HEK293T (cell line): Measurements from ENCODE around the gene RB1.
"Not testable (repeated sequence)": the region's sequence is repeated elsewhere in the genome, so short reads cannot be mapped to it uniquely, and the experiment has no call there.

Experiments
- CTCF ChIA-PET: fragments of 350-600 bp; formaldehyde crosslinking; extraction: SDS; loops from one replicate; lab custom pipeline; 2021; ENCODE audit warnings: antibody characterized with exemption, inconsistent platforms; lab: Yijun Ruan, JAX
- POLR2A ChIA-PET: fragments of 350-600 bp; formaldehyde crosslinking; extraction: SDS; loops from one replicate; lab custom pipeline; 2020; ENCODE audit warnings: antibody characterized with exemption, inconsistent platforms; lab: Yijun Ruan, JAX
- DNase-seq: peaks from one replicate; pipeline ENCODE4 v3.0.0; 2012; ENCODE audit warnings: mixed read lengths; ENCODE audit errors: extremely low spot score
- ARNT ChIP-seq: fragments of 450-650 bp; IDR thresholded peaks from 2 replicates; pipeline ENCODE4 v1.6.1; 2017; ENCODE audit warnings: mild to moderate bottlenecking
- BHLHE40 ChIP-seq: fragments of 450-650 bp; IDR thresholded peaks from 2 replicates; pipeline ENCODE4 v1.6.1; 2016; ENCODE audit warnings: mild to moderate bottlenecking, moderate library complexity, borderline replicate concordance
- CTBP1 ChIP-seq: fragments of 450-650 bp; IDR thresholded peaks from 2 replicates; pipeline ENCODE4 v1.6.1; 2016; ENCODE audit warnings: borderline replicate concordance
- ELF4 ChIP-seq: fragments of 450-650 bp; IDR thresholded peaks from 2 replicates; pipeline ENCODE4 v1.6.1; 2017; ENCODE audit warnings: antibody characterized with exemption
- FOXA1 ChIP-seq: fragments of 450-650 bp; IDR thresholded peaks from 2 replicates; pipeline ENCODE4 v1.6.1; 2016; ENCODE audit warnings: mild to moderate bottlenecking
- FOXK2 ChIP-seq: fragments of 450-650 bp; IDR thresholded peaks from 2 replicates; pipeline ENCODE4 v1.6.1; 2016; ENCODE audit warnings: mild to moderate bottlenecking
- FOXM1 ChIP-seq: fragments of 450-650 bp; IDR thresholded peaks from 2 replicates; pipeline ENCODE4 v1.6.1; 2017; ENCODE audit warnings: mild to moderate bottlenecking, borderline replicate concordance
- HDGF ChIP-seq: fragments of 450-650 bp; IDR thresholded peaks from 2 replicates; pipeline ENCODE4 v1.6.1; 2017; ENCODE audit warnings: antibody characterized with exemption, borderline replicate concordance
- L3MBTL2 ChIP-seq: fragments of 450-650 bp; conservative IDR thresholded peaks from 2 replicates; pipeline ENCODE4 v1.6.1; 2016; ENCODE audit warnings: mild to moderate bottlenecking
- LEF1 ChIP-seq: fragments of 450-650 bp; IDR thresholded peaks from 2 replicates; pipeline ENCODE4 v1.6.1; 2017; ENCODE audit warnings: mild to moderate bottlenecking, borderline replicate concordance
- NFRKB ChIP-seq: fragments of 450-650 bp; IDR thresholded peaks from 2 replicates; pipeline ENCODE4 v1.6.1; 2016; ENCODE audit warnings: mild to moderate bottlenecking, moderate library complexity
- PKNOX1 ChIP-seq: fragments of 450-650 bp; IDR thresholded peaks from 2 replicates; pipeline ENCODE4 v1.6.1; 2016
- SP1 ChIP-seq: fragments of 450-650 bp; IDR thresholded peaks from 2 replicates; pipeline ENCODE4 v1.6.1; 2017
- SUZ12 ChIP-seq: fragments of 450-650 bp; IDR thresholded peaks from 2 replicates; pipeline ENCODE4 v1.6.1; 2016; ENCODE audit warnings: mild to moderate bottlenecking
- TARDBP ChIP-seq: fragments of 450-650 bp; IDR thresholded peaks from 2 replicates; pipeline ENCODE4 v1.6.1; 2016
- ZNF384 ChIP-seq: fragments of 450-650 bp; IDR thresholded peaks from 2 replicates; pipeline ENCODE4 v1.6.1; 2016

RB1 gene

GRCh38 chr13:48426052-48426451 lies 122.5 kb downstream of the RB1 start:
- CTCF ChIA-PET = no interaction called here
- POLR2A ChIA-PET = no interaction called here
- no peak for TF ChIP-seq ARNT
- TF ChIP-seq LEF1 = no peak
- TF ChIP-seq PKNOX1 = no peak
- no peak for TF ChIP-seq FOXA1
- TF ChIP-seq SP1 = no peak
- no peak for TF ChIP-seq HDGF
- TF ChIP-seq SUZ12 = no peak

DNA sequence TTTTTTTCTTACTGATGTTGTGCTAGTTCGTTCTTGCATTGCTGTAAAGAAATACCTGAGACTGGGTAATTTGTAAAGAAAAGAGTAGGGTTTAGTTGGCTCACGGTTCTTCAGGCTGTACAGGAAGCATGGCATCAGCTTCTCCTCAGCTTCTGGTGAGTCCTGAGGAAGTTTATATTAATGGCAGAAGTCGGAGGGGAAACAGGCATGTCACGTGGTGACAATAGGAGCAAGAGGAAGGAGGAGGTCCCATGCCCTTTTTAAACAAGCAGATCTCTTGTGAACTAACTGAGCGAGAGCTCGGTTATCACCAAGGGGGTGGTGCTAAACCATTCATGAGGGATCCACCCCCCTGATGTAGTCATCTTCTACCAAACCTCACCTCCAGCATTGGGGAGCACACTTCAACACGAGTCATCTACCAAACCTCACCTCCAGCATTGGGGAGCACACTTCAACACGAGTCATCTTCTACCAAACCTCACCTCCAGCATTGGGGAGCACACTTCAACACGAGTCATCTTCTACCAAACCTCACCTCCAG lies 123.3 kb downstream of the RB1 start:
- POLR2A ChIA-PET = interaction anchor here (0.9 kb wide), 1 partner anchor 15 kb away, joined by 3 read pairs; no protein-coding TSS in a partner anchor
- DNase-seq, CTCF ChIA-PET: not testable (repeated sequence)

More at GRCh38 chr13:48426052-48426451, 122.5 kb downstream of the RB1 start:
- no peak for DNase-seq

DNA sequence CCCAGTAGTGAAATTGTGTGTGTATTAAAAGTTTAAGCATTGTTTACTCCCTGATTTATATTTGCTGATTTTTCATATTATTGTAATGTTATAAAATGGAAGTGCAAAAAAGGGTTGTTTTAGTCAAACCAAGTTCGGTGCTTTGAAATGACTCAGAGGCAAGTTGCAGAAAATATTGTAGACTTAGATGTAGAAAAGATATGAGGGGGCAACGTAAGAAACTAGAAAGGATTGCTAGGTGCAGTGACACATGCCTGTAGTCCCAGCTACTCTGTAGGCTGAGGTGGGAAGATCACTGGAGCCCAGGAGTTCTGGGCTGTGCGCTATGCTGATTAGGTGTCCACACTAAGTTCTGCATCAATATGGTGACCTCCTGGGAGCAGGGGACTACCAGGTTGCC lies 125.5 kb downstream of the RB1 start:
- ChIA-PET CTCF (no interaction called here), POLR2A (no interaction called here)
- no peak for DNase-seq
- TF ChIP-seq FOXK2 (no peak), HDGF (no peak), PKNOX1 (no peak), FOXA1 (no peak), CTBP1 (no peak), FOXM1 (no peak), ELF4 (no peak), NFRKB (no peak), L3MBTL2 (no peak), SP1 (no peak), TARDBP (no peak), BHLHE40 (no peak), ARNT (no peak), ZNF384 (no peak), LEF1 (no peak), SUZ12 (no peak)

DNA sequence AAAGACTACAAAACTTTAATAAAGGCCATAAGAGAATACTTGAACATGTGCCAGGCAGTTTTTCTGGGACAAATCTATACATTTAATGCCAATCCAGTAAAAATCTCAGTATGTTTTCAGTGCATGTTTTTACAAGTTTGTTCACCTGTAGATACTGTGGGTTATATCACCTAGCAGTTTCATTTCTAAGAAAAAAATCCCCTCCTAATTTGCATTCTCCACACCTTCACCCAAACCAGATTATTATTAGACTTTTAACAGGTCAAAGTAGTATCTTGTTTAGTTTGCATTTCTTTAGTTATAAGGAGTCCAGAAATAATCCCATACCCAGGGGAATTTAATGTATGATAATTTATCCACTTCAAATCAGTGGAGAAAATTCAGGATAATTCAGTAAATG lies 126.3 kb downstream of the RB1 start:
- no peak for DNase-seq
- ChIA-PET CTCF (no interaction called here), POLR2A (no interaction called here)
- TF ChIP-seq LEF1 (no peak), SP1 (no peak), PKNOX1 (no peak), FOXA1 (no peak), ELF4 (no peak), BHLHE40 (no peak), FOXM1 (no peak), HDGF (no peak), ZNF384 (no peak), FOXK2 (no peak), TARDBP (no peak), ARNT (no peak), L3MBTL2 (no peak), SUZ12 (no peak), NFRKB (no peak), CTBP1 (no peak)

- DNase-seq = no peak
- POLR2A ChIA-PET = no interaction called here
- CTCF ChIA-PET = no interaction called here
- TF ChIP-seq HDGF (no peak), ZNF384 (no peak)
Measured at GRCh38 chr13:48431431-48431830, 127.9 kb downstream of the RB1 start.

DNA sequence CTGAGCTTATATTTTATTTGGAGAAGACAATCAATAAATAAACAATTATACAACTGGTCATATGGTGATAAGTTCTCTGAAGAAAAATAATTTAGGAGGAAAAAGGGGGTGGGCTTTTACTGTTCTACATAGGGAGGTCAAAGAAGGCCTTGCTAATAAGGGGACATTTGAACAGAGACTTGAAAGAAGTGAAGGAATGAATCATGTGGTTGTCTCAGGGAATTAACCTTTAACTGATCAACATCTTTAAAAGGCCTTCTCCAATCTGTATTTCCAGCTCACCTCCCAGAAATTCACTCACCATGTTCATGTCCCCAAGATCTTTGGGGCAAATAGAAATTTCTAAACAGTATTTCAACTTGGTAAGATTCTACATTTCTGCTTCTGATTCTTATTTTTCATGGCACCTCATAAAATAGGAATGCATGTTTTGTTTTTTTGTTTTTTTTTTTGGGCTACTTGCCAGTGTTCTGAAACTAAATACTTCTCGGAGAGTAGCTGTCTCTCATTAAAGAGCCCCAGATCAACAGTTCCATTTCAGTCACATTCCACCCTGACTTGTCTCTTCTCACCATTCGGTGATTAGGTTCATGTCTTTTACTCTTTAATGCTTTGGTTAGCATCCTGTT lies 128.6 kb downstream of the RB1 start:
- no peak for TF ChIP-seq PKNOX1
- TF ChIP-seq BHLHE40 = no peak
- no peak for TF ChIP-seq ELF4
- no peak for TF ChIP-seq NFRKB
- no peak for TF ChIP-seq TARDBP
- no peak for TF ChIP-seq SP1
- TF ChIP-seq FOXK2 = no peak
- TF ChIP-seq SUZ12 = no peak
- TF ChIP-seq FOXM1 = no peak
- TF ChIP-seq LEF1 = no peak
- TF ChIP-seq ZNF384 = no peak
- TF ChIP-seq ARNT = no peak
- no peak for TF ChIP-seq FOXA1
- no peak for TF ChIP-seq HDGF
- TF ChIP-seq CTBP1 = no peak
- no peak for DNase-seq
- POLR2A ChIA-PET = no interaction called here
- CTCF ChIA-PET = no interaction called here
